ENCODE data around the gene CCDC24. TPM values are rescaled to one million over a fixed set of nuclear protein-coding genes. Genes with fewer than 3 reads are reported as not detected.

The CCDC24 gene
- polyA plus RNA-seq, 3 donors, result 1.8 to 5.9 (median 3.7) TPM

DNA sequence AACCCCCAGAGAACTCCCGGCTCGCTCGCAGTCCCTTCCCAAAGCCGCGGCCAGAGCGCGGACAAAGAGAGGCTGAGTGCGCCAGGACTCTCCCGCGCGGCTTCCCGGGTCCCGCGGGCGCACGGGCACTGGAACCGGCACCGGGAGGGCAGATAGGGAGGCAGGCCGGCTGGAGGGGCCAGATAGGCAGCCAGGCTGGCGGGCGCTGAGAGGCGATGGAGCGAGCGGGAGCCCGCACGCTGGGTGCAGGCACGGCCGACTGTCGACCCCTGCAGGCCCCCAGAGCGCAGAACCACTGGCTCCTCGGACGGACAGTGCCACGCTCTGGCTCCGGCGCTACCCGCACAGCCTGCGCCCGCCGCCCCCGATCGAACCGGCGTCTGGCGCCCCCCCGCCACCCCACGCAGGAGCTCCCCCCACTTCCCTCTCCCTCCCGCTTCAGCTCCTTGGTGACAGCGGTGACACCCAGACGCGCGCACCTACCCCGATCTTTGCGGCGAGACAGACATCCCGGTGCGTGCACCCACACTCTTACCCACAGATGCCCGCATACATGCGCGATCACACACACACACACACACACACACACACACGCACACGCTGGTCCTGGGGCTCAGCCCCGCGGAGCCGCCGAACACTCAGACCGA lies 39.3 kb downstream of the CCDC24 start:
- 0 to 1% (median 0%) methylated on average over 60 to 66 of the region's 66 CpGs for WGBS, 3 donors
- H3K27ac ChIP-seq (ENCODE audit: low read depth, low read length), result no peak overlapping the region

DNA sequence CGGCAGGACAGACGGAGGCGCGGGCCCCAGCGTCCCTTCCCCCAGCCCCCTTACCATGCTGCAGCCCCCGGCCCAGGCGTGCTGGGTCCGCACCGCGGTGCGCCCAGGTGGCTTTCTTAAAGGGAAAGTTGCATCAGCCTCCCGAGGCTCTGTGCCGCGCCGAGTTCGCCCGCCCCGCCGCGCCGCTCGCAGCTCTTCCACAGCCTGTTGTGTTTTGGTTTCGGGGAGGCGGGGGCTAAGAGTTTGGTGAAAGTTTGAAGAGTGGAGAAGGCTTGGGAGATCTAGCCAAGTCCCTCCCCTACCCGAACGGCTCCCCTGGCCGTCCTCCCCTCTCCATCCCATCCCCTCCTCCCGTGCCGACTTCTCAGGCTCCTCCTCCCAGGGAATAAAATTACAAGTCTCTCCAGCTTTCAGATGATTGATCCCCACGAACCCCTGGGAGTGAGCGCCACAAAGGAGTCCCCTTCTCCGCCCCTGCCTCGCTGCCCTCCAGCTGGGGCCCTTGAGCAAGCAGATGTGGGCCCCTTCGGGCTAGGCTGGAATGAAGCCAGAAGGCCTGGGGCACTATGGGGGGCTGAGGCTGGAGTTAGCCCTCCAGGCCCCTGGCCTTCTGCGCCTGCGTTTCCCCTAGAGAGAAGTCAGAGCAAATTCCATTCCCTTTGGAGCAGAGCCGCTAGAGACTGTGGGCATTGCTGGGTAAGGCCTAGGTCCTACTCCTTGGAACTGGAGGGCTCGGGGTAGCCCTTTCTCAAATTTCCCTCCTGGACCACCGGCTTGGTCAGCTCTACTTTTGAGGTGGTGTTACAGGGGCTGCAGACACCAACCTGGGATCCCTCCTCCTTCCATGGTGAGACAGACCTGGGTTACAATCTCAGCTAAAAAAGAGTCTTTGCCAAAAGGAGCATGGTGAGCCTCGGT lies 40.1 kb downstream of the CCDC24 start, which contains the start of gene SLC6A9:
Gene SLC6A9, minus strand, starts transcription at position 211 of the 918 bp plus-strand sequence. CDS start 7,185 bp downstream, outside the sequence.
- WGBS, 3 donors, result 15 to 18% (median 17%) methylated on average over 38 to 40 of the region's 40 CpGs

DNA sequence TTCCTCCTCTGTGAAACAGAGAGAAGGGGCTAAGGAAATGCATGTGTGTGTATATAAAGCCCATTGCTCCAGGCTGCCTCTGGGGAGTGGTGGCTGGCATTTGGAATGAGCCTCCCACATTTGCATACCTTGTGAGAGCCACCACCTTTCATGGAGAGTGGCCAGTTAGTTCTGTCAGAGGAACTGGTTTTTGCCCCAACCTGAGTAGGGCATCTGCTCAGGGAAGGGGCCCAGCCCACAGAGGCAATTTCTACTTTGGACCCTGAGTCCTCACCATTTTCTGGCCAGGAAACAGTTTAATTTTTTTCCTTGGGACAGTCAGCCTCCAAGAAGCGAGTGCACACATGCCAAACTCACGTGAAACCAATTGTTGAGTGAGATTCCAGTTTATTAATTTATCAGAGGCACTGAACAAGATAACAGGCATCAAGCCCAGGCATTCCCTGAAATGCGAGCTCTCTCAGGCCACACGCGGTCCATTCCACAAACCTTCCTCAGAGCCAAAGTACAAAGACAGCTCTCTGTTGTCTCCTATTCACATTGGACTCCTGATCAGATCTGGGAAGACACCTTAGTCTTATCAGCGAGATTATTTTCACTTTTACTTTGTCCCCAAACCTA lies 40.9 kb downstream of the CCDC24 start:
- no peak overlapping the region for H3K27ac ChIP-seq (ENCODE audit: low read depth, low read length)
- WGBS, 3 donors, result 54 to 73% (median 68%) methylated on average over 6 of the region's 6 CpGs

More for the DNA sequence above, 40.1 kb downstream of the CCDC24 start, which contains the start of gene SLC6A9:
- H3K27ac ChIP-seq (ENCODE audit: low read depth, low read length), result no peak within 1 kb of the TSS

DNA sequence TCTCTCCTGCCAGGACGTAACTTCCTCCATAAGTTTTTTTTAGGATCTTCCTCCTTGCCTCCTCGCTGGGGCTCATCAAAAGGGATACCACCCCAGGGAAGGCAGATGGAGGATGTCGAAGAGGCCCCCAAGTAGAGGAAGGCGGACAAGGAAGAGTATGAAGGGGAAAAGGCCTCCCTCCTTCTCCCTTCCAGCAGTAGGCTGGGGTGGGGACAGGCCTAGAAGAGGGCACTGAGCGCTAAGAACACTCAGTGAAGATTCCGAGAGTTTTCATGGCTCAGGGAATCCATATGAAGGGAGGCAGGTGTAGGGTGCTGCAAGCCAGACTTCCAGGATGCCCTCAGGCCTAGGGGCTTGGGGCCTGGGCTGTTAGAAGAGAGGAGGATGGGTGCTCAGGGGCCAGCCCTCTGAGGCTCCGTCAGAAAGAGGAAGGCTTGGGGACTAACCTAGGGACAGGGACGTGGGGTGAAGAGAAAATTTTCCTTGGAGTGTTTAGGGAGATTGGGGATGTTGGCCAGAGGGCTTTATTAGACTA lies 41.7 kb downstream of the CCDC24 start:
- 79 to 93% (median 82%) methylated on average over 8 of the region's 8 CpGs for WGBS, 3 donors
- no peak overlapping the region for H3K27ac ChIP-seq (ENCODE audit: low read depth, low read length)

DNA sequence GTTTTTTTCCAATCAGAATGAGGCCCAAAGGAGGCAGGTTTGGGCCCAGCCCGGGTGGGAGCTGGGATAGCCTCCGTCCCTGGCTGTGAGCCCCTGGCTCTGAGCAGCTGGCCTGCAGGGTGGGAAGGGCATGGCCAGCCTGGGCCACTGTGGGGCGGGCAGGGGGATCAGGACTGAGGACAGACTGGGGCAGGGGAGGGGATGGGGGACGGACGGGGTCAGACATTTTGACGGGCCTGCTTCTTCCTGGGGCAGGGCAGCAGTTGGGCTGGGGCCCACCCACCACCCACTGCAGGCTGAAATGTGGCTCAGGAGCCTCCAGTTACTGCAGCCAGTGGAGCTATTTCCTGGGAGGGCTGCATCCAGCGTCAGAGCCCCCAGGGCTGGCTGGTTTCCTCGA lies 42.4 kb downstream of the CCDC24 start:
- 74 to 90% (median 79%) methylated on average over 8 of the region's 8 CpGs for WGBS, 3 donors
- no peak overlapping the region for H3K27ac ChIP-seq (ENCODE audit: low read depth, low read length)

DNA sequence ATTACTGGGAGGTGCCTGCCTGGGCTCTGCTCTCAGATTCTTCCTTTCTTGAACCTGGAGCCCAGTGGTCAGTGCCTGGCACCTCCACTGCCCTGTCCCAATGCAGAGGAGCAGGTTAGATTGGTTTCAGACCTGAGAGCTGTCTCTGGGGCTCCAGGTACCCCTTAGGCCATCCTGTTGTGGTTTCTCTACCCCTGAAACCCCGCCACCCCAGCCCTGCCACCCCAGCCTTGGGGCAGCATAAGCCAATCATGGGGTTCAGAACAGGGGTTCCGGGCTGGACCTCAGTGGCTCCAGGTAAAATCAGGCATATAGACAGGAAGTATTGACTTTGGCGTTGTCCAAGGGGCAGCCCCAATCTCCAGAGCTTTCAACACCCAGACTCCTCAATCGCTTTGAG lies 43.0 kb downstream of the CCDC24 start:
- no peak overlapping the region for H3K27ac ChIP-seq (ENCODE audit: low read depth, low read length)
- 93 to 97% (median 96%) methylated on average over 4 of the region's 4 CpGs for WGBS, 3 donors

DNA sequence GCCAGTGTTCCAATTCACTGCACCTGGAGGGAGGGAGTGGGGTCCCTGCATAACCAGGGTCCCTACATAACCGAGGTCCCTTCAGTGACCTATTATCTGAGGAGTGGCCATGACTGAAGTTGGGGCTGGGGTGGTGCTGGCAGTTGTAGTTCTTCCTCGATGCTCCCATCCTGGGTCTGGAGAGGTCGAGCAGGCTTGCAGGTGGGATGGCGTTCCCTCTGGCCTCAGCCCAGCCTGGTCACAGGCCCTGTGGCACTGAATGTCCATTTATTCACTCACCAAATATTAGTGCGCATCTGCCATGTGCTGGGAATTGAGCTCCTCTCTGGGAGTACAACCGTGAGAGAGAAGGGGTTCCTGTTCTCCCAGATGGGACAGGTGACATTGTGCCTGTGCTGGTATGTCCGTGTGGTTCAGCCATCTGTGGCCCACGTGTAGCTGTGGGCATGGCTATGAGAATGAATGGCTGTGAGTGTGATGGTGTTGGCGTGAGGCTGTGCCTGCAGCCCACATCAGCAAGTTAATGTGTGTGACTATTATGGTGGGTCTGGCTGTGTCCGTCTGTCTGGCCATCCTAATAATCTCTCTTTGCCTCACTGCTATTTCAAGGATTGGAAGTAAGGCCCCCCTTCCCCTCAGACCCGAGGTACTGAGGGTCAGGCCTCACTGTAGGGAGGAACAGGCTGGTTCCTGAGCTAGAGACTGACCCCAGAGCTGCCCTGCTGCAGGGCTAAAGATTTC lies 43.7 kb downstream of the CCDC24 start:
- no peak overlapping the region for H3K27ac ChIP-seq (ENCODE audit: low read depth, low read length)
- 69 to 81% (median 74%) methylated on average over 11 of the region's 11 CpGs for WGBS, 3 donors

DNA sequence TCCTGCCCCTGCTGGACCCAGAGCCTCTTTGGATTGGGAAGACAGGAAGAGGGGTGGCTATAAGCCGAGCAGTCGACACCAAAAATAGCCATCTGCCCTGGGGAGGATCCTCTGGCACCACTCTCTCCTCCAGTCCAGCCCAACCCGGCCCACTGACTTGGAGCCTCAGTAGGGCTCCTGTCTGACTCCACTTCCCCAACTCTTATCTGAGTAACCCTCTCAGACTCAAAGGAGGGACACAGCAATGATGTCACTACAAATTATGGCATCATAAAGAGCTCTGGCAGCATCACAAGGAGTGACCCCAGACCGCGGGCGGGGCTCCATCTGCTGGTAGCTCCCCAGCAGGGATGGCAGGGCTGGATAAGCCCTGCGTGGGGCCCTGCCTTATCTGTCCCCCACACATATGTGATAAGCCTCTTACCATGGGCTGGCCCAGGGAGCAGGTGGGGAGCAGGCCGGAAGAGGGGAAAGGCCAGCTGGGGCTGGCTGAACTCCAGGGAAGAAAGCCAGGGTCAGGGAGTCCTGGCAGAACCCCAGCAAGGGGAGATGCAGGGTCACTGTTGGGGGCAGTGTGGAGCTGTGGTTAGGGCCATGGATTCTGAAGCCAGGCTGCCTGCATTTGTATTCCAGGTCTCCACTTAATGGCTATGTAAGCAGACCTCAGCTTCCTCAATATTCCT lies 44.5 kb downstream of the CCDC24 start:
- 32 to 40% (median 33%) methylated on average over 8 of the region's 8 CpGs for WGBS, 3 donors

DNA sequence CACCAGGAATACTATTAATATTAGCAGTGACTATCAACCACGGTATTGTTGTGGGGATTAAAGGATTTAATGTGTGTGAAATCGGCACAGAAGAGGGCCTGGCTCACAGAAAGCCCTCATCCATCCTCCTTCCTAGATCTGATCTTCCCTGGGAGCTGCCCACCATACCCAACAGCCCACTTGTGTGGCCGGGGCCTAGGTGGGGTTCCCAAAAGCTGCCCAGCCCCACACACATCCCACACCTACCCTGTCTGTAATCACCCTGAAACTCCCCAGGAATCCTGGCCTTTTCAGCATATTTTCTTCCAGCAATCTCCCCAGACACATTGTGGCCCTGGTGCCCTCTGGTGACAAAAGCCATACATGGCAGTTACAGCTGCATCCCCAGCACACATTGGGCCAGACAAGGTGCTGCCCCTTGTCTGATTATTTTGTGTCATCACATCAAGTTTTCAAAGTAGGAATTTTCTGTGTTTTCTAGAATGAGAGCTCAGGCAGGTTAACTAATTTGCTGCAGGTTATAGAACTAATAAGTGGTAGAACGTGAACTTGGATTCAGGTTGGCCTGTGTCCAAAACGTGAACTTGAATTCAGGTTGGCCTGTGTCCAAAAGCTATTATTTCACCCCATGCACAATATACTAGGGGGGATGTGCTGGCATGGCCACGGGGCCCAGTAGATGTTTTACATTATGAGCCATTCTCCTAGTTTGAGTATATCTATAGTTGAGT lies 45.2 kb downstream of the CCDC24 start:
- 10 to 24% (median 21%) methylated on average over 6 of the region's 6 CpGs for WGBS, 3 donors

More for the DNA sequence above, 44.5 kb downstream of the CCDC24 start:
- H3K27ac ChIP-seq (ENCODE audit: low read depth, low read length), result no peak overlapping the region

DNA sequence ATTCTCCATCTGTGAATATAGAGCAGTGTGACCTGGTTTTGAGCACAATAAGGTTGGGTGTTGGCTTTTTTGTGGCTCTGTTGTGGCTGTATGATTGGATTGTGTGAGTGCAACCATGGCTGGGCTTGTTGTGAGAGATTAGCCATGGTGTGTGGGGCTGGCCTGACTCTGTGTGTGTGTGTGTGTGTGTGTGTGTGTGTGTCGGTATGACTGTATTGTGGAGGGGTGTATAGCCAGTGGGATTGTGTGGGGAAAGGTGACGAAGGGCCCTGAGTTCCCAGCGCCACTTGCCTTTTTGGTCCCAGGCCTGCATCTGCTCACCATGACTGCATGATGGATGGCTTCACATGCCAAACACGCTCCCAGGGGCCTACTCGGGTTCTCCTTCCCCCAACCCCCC lies 45.8 kb downstream of the CCDC24 start:
- H3K27ac ChIP-seq (ENCODE audit: low read depth, low read length), result no peak overlapping the region
- WGBS, 3 donors, result 57 to 71% (median 68%) methylated on average over 5 of the region's 5 CpGs

More for the DNA sequence above, 45.2 kb downstream of the CCDC24 start:
- no peak overlapping the region for H3K27ac ChIP-seq (ENCODE audit: low read depth, low read length)

DNA sequence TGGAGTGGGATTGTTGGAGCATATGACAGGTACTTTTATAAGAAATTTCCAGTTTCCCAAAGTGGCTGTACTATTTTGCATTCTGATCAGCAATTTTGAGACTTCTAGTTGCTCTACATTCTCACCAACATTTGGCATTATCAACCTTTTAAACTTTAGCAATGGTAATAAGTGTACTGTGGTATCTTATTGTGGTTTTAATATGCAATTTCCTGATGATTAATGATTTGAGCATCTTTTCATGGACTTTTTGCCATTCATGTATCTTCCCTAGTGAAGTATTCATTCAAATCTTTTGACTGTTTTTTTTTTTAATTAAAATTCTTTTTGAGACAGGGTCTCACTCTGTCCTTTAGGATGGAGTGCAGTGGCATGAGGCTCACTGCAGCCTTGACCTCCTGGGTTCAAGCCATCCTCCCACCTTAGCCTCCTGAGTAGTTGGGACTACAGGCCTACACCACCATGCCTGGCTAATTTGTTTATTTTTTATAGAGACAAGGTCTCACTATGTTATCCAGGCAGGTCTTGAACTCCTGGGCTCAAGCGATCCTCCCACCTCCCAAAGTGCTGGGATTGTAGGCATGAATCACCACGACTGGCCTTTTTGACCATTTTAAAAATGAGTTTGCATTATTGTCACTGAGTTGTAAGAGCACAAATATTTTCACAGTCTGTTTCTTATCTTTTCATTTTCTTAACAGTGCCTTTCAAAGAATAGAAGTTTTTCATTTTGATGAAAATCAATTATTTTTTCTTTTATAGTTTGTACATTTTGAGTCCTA lies 47.7 kb downstream of the CCDC24 start:
- H3K27ac ChIP-seq (ENCODE audit: low read depth, low read length), result no peak overlapping the region
- 66 to 80% (median 69%) methylated on average over 2 of the region's 2 CpGs for WGBS, 3 donors

DNA sequence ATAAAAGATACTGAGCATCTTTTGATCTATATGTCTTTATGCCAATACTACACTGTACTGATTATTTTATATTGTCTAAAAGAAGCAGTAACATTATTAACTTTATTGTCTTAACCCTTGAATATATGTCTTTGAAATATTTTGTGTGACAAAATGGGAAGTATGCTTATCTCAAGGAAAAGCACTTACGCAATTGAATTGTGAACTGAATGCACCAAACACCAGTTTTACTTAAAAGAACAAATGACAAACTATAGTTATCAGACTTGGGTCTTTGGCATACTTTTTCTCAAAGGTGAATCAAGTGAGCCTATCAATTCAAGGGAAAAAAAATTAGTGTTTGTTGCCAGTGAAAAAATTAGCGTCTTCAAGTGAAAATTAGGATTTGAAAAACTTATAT lies 49.0 kb downstream of the CCDC24 start:
- no peak overlapping the region for H3K27ac ChIP-seq (ENCODE audit: low read depth, low read length)
- 65 to 85% (median 82%) methylated on average over 2 of the region's 2 CpGs for WGBS, 3 donors

DNA sequence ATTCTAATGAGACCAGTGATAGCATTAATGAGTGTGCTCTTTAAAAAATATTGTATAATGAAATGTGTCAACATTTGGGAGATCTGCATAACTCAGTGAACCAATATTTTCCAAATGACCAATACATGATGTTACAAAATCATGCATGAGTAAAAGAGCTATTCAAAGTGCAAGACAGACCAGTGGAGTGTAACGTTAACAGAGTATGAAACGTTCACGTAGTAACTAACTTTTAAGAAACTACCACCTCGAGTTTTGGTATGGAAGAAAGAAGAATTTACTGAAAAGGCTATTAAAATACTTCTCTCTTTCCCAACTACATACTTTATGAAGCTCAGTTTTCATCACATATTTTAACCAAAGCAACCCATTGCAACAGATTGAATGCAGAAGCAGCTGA lies 49.4 kb downstream of the CCDC24 start:
- no peak overlapping the region for H3K27ac ChIP-seq (ENCODE audit: low read depth, low read length)
- 63 to 81% (median 63%) methylated on average over 4 of the region's 4 CpGs for WGBS, 3 donors

DNA sequence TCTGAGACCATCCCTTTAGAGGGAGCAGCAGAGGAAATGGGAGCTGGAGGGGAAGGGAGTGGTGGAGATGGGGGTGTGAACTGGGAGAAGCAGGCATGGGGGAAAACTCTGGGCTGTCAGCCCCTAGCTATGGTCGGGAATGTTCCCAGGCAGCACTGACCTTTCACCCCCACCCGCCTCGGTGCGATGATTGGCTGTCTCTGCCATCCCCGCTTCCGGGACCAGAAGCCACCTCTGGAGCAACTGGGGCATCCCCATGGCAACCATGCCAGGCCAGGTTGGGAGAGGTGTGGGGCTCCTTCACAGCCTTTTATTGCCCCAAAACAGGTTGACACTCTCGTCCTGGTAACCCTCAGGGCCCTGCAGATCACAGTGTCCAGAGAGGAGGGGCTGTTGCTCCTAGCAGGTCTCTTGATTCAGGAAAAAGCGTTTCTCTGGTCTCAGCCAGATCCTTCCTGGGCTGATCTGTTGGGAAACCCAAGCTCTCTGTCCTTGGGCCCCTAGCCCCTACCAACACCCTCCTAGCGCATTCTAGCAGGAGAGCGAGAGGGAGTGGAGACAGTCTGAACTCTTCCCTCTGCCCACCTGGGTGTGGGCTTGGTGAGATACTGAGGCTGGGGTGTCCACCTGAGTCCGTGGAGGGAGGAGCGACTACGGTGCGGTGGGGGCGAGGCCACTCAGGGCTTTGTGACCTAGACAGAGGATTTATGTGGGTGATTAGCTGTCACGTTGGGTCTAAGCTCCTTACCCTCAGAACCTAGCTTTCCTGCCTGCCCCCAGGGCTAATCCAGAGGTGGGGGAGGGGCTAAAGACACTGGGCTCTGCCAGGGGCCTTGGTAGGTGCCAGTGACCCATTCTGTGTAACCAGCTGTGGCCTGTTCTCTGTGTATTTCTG lies 52.0 kb downstream of the CCDC24 start:
- no peak overlapping the region for H3K27ac ChIP-seq (ENCODE audit: low read depth, low read length)
- WGBS, 3 donors, result 74 to 79% (median 78%) methylated on average over 16 of the region's 16 CpGs

DNA sequence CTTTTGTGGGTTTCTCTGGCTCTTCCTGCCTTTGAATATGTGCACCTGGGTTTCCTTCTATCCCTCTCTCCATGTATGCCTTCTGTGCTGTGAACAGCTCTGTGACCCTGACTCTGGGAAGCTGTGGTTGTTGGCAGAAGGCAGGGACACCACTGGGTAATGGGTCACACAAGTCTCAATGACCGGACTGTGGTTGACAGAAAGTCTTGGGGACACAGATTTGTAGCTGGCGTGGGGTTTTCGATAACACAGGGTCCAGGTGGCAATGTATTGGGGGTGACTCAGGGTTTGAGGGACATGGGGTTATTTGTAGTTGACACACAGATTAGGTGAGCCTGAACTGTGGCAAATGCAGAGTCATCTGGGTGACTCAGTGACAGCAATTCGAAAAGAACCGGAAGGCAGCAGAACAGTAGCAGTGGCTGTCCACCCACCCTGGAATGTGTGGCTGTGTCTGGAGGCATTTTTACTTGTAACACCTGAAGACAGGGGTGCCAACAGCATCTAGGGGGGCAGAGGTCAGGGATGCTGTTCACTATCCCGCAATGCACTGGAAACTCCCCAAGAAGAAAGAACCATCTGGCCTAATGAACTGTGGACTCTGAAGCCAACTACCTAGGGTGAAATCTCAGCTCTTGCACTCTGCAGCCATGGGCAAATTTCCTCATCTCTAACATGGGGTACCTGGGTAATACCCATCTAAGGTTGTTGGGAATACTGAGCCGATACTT lies 52.8 kb downstream of the CCDC24 start:
- WGBS, 3 donors, result 85 to 90% (median 87%) methylated on average over 7 of the region's 7 CpGs
- no peak overlapping the region for H3K27ac ChIP-seq (ENCODE audit: low read depth, low read length)
